ENCODE results near the gene ACTR6. TPM values are rescaled to one million over a fixed set of nuclear protein-coding genes. Genes with fewer than 3 reads are reported as not detected.

The ACTR6 gene
- total RNA-seq, 4 donors from 2014 or later, result 4.9 to 35.0 (median 13.7) TPM

DNA sequence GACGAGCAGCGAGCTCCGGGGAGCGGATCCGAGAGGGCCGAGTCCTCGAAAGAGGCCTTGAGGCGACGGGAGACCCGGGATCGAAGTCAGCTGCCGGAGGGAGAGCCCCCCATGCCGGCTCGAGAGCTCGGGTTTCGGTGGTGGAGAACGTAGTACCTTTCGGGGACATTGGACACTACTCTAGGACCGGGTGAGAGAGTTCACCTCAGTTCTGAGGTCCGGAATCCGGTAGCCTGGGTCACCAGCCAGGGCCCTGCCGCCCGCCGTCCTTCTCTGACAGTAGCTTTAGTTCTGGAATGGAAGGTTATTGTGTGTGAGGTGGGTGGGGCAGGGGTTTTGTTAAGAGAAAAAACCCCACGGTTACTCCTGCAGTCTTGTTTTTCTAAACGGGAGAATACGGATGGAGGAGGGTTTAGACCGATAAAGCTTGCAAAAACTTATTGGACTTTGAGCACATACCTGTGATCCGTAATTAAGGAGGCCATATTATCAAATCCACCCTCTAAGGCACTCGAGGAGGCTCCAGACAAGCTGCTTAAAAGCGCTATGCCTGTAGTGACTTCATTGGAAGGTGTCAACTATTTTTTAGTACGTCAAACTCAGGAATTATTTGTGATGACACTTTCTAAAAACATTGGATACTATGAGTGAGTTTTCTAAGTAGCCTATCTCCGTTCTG lies 67.1 kb downstream of the ACTR6 start:
- H3K4me1 ChIP-seq, result peaks cover 17 to 47% (median 25%) of the 10 kb centered on the region in 4 donors
- H3K27ac ChIP-seq, result peak overlapping the region; percentile 96 to 99 (median 98)
- no peak for DNase-seq
- H3K9me3 ChIP-seq, result no peaks in the 10 kb centered on the region
- in situ Hi-C loops (cut with MboI; ENCODE audit: low pct_ligation_motif_present in 1 of 4, low pct_unique_long_range_greater_than_20kb in 1 of 4, low sequenced_read_pairs in 3 of 4), result no loop called here
- intact Hi-C loops (cut with DNase I; ENCODE audit: low total_unique reads), result no loop called here
- H3K4me3 ChIP-seq, result peak overlapping the region; percentile 85 to 96 (median 93)
- WGBS, 2 donors (ENCODE audit: low coverage in 1 of 2), result 0% methylated on average over 1 to 31 of the region's 33 CpGs
- no peak for TF ChIP-seq EP300 (IDR thresholded peaks at IDR 0.05; ENCODE audit: low read depth)
- TF ChIP-seq POLR2A (IDR thresholded peaks at IDR 0.05), result peak; percentile 5
- H3K27me3 ChIP-seq, result no peaks in the 10 kb centered on the region
- H3K36me3 ChIP-seq, result no peaks in the 10 kb centered on the region

DNA sequence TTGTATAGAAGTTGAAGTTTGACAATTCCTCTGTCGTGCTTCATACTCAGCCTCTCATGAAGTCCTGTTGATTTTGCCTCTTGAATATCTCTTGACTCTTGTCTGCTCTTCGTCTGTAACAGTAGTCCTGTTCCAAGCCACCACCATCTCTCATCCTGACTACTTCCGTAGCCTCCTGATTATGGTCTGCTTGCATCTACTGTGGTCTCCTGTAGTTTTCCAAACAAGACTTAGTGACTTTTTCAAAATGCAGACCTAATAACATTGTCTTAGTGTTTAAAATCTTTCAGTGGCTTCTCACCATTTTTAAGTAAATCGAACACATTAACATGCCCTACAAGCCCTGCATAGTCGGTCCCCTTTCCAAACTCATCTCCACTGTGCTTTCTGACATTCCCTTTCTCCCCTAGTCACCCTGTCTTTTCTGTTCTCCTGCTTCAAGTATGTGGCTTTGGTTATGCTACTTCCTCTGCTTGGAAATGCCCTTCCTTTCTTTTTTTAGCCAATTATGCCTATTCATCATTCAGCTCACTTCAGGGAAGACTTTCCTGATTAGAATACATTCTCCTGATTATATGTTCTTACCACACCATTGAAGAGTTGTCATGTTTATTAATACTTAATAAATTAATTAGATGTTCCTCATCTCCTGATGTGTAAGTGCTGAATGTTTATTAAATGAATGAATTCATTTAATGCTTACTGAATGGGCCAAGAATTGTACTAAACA lies 68.4 kb downstream of the ACTR6 start:
- TF ChIP-seq EP300 (IDR thresholded peaks at IDR 0.05; ENCODE audit: low read depth) (no peak), POLR2A (IDR thresholded peaks at IDR 0.05) (no peak), POLR2AphosphoS5 (IDR thresholded peaks at IDR 0.05) (no peak)
- TF ChIP-seq, protein P1, sequence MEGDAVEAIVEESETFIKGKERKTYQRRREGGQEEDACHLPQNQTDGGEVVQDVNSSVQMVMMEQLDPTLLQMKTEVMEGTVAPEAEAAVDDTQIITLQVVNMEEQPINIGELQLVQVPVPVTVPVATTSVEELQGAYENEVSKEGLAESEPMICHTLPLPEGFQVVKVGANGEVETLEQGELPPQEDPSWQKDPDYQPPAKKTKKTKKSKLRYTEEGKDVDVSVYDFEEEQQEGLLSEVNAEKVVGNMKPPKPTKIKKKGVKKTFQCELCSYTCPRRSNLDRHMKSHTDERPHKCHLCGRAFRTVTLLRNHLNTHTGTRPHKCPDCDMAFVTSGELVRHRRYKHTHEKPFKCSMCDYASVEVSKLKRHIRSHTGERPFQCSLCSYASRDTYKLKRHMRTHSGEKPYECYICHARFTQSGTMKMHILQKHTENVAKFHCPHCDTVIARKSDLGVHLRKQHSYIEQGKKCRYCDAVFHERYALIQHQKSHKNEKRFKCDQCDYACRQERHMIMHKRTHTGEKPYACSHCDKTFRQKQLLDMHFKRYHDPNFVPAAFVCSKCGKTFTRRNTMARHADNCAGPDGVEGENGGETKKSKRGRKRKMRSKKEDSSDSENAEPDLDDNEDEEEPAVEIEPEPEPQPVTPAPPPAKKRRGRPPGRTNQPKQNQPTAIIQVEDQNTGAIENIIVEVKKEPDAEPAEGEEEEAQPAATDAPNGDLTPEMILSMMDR (IDR thresholded peaks at IDR 0.05), result no peak
- H3K27ac ChIP-seq, result peak overlapping the region; percentile 96 to 99 (median 98)
- intact Hi-C loops (cut with DNase I; ENCODE audit: low total_unique reads) (no loop called here), in situ Hi-C loops (cut with MboI; ENCODE audit: low pct_ligation_motif_present in 1 of 4, low pct_unique_long_range_greater_than_20kb in 1 of 4, low sequenced_read_pairs in 3 of 4) (no loop called here)
- H3K9me3 ChIP-seq, result no peaks in the 10 kb centered on the region
- H3K27me3 ChIP-seq, result no peaks in the 10 kb centered on the region
- H3K4me3 ChIP-seq, result peak overlapping the region in 3 of 4 donors; percentile 85 to 96 (median 92)
- WGBS, 2 donors (ENCODE audit: low coverage in 1 of 2), result 48% methylated on average over 5 of the region's 5 CpGs
- no peaks in the 10 kb centered on the region for H3K36me3 ChIP-seq
- H3K4me1 ChIP-seq, result peaks cover 17 to 51% (median 26%) of the 10 kb centered on the region in 4 donors
- DNase-seq, result no peak

DNA sequence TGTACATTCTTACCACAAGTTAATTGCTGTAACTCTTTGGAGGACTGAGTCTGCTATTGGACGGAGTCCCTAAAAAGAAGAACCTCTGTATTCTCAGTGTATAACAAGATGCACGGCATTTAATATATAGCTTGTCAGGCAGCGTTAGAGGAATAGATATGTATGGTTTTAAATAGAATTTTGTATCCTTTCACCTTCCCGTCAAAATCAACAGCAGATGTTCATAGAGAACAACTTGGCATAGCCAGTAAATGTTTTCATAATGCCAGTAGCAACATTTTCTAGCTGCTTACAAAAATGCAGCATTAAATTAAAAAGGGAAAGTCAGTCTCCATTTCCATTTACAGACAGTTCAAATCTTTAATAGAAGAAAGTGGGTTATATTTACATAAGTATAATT lies 73.2 kb downstream of the ACTR6 start:
- H3K4me1 ChIP-seq, result peaks cover 12 to 43% (median 18%) of the 10 kb centered on the region in 4 donors
- no peaks in the 10 kb centered on the region for H3K9me3 ChIP-seq
- H3K36me3 ChIP-seq, result no peaks in the 10 kb centered on the region
- H3K4me3 ChIP-seq, result no peak overlapping the region
- TF ChIP-seq POLR2A (IDR thresholded peaks at IDR 0.05) (no peak), POLR2AphosphoS5 (IDR thresholded peaks at IDR 0.05) (no peak), EP300 (IDR thresholded peaks at IDR 0.05; ENCODE audit: low read depth) (no peak)
- no peak for DNase-seq
- no peaks in the 10 kb centered on the region for H3K27me3 ChIP-seq
- H3K27ac ChIP-seq, result no peak overlapping the region
- in situ Hi-C loops (cut with MboI; ENCODE audit: low pct_ligation_motif_present in 1 of 4, low pct_unique_long_range_greater_than_20kb in 1 of 4, low sequenced_read_pairs in 3 of 4) (no loop called here), intact Hi-C loops (cut with DNase I; ENCODE audit: low total_unique reads) (no loop called here)
- WGBS, 2 donors (ENCODE audit: low coverage in 1 of 2), result 87 to 92% methylated on average over 4 of the region's 4 CpGs

Small RNA genes lying within 50 kb of the gene (small RNA-seq; reads per million reads assigned to genes)
- gene MIR1827, result 0 to 0.12 (median 0) reads per million in 4 donors
- gene RF00019, result 0 reads per million in 4 donors
- 0 reads per million in 4 donors for gene RN7SL176P

Other genes with a start within 250 kb of the ACTR6 start
- gene ANKS1B, start 215.9 kb upstream of the ACTR6 start, total RNA-seq, result 1 to 10 TPM in 3 of 4 donors, not detected in 1; 1.4 to 6.4 (median 3.5) TPM
- gene BLTP3B, start 57.9 kb upstream of the ACTR6 start, total RNA-seq, result 10 to 100 TPM in 3 of 4 donors, 1 to 10 TPM in 1; 3.8 to 44.1 (median 31.5) TPM
- gene DEPDC4, start 66.3 kb downstream of the ACTR6 start, total RNA-seq, result under 1 TPM in 3 of 4 donors, not detected in 1; 0.55 to 1.00 (median 0.95) TPM
- 10 to 100 TPM; 68.0 to 84.4 (median 72.6) TPM for gene SCYL2, start 66.4 kb downstream of the ACTR6 start, total RNA-seq
- 10 to 100 TPM in 1 of 4 donors, 1 to 10 TPM in 3; 5.4 to 21.8 (median 7.5) TPM for gene SLC17A8, start 156.3 kb downstream of the ACTR6 start, total RNA-seq